T-helper 2 cell treated with Interferon-gamma antibody and Interleukin-4, amounts not matched to agents 5 μg/mL and 100 μg/mL, for 36 hours (primary cell): ENCODE data around the gene MAGEA3.
"Not testable (repeated sequence)": the region's sequence is repeated elsewhere in the genome, so short reads cannot be mapped to it uniquely, and the experiment has no call there.

ENCODE experiments used
- DNase-seq: peaks from one replicate; pipeline ENCODE4 v3.0.0; 2021; ENCODE audit warnings: low spot score
- H3K27ac Mint-ChIP-seq: one replicate; pipeline ENCODE4 v1.8.0; 2021; ENCODE audit warnings: mild to moderate bottlenecking, mixed read lengths
- H3K27me3 Mint-ChIP-seq: one replicate; pipeline ENCODE4 v1.8.0; 2021; ENCODE audit warnings: low read depth, mixed read lengths
- H3K36me3 Mint-ChIP-seq: one replicate; pipeline ENCODE4 v1.8.0; 2021; ENCODE audit warnings: low read depth, mixed read lengths
- H3K4me1 Mint-ChIP-seq: one replicate; pipeline ENCODE4 v1.8.0; 2021; ENCODE audit warnings: low read depth, mixed read lengths
- H3K4me3 Mint-ChIP-seq: one replicate; pipeline ENCODE4 v1.8.0; 2022; ENCODE audit warnings: mild to moderate bottlenecking, moderate library complexity, mixed read lengths
- H3K9me3 Mint-ChIP-seq: one replicate; pipeline ENCODE4 v1.8.0; 2021; ENCODE audit warnings: mixed read lengths

MAGEA3 gene

DNA sequence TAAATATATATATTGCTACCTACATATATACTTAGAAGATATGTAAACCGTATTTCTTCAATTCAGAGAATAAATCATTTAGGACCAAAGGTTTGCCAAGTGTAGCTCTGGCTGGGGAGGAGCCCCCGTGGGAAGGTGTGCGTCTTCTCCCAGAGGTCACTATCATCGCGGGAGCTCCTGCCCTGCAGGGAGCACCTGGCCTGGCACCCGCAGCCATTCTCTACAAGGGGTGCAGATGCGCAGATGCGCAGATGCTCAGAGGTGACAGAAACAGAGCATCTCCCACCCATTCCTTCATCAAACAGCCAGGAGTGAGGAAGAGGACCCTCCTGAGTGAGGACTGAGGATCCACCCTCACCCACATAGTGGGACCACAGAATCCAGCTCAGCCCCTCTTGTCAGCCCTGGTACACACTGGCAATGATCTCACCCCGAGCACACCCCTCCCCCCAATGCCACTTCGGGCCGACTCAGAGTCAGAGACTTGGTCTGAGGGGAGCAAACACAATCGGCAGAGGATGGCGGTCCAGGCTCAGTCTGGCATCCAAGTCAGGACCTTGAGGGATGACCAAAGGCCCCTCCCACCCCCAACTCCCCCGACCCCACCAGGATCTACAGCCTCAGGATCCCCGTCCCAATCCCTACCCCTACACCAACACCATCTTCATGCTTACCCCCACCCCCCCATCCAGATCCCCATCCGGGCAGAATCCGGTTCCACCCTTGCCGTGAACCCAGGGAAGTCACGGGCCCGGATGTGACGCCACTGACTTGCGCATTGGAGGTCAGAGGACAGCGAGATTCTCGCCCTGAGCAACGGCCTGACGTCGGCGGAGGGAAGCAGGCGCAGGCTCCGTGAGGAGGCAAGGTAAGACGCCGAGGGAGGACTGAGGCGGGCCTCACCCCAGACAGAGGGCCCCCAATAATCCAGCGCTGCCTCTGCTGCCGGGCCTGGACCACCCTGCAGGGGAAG, 15.5 kb downstream of the MAGEA3 start, which contains the start of gene MAGEA2B:
MAGEA2B (plus strand) TSS at position 814 of the 973 bp plus-strand sequence. CDS start 2,479 bp downstream, outside the sequence.
- not testable (repeated sequence) for H3K27me3 Mint-ChIP-seq, H3K4me1 Mint-ChIP-seq, H3K36me3 Mint-ChIP-seq, H3K9me3 Mint-ChIP-seq, DNase-seq, H3K27ac Mint-ChIP-seq, H3K4me3 Mint-ChIP-seq

- H3K4me3 Mint-ChIP-seq, result no peak overlapping the region
- no peaks in the 10 kb centered on the region for H3K27me3 Mint-ChIP-seq
- H3K27ac Mint-ChIP-seq, result no peak overlapping the region
- H3K4me1 Mint-ChIP-seq, result no peaks in the 10 kb centered on the region
- no peaks in the 10 kb centered on the region for H3K9me3 Mint-ChIP-seq
- no peaks in the 10 kb centered on the region for H3K36me3 Mint-ChIP-seq
- no peak for DNase-seq
These were observed 26.8 kb downstream of the MAGEA3 start for GRCh38 chrX:152725409-152725808.

DNA sequence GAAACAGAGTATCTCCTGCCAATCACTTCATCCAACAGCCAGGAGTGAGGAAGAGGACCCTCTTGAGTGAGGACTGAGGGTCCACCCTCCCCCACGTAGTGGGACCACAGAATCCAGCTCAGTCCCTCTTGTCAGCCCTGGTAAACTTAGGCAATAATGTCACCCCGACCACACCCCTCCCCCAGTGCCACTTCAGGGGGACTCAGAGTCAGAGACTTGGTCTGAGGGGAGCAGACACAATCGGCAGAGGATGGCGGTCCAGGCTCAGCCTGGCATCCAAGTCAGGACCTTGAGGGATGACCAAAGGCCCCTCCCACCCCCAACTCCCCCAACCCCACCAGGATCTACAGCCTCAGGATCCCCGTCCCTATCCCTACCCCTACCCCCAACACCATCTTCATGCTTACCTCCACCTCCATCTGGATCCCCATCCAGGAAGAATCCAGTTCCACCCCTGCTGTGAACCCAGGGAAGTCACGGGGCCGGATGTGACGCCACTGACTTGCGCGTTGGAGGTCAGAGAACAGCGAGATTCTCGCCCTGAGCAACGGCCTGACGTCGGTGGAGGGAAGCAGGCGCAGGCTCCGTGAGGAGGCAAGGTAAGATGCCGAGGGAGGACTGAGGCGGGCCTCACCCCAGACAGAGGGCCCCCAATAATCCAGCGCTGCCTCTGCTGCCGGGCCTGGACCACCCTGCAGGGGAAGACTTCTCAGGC, 34.8 kb downstream of the MAGEA3 start, which contains the start of the genes CSAG1 and MAGEA12:
CSAG1 (minus strand) TSS at position 461 of the 715 bp plus-strand sequence. CDS start 1,261 bp downstream, outside the sequence.
MAGEA12 (plus strand) TSS at position 497 of the 715 bp plus-strand sequence. CDS start 2,405 bp downstream, outside the sequence.
- H3K4me3 Mint-ChIP-seq, result no peak within 1 kb of the TSS
- DNase-seq, result no peak
- H3K9me3 Mint-ChIP-seq, result no peaks in the 10 kb centered on the region
- no peaks in the 10 kb centered on the region for H3K27me3 Mint-ChIP-seq
- no peaks in the 10 kb centered on the region for H3K36me3 Mint-ChIP-seq
- H3K27ac Mint-ChIP-seq, result no peak within 1 kb of the TSS
- no peaks in the 10 kb centered on the region for H3K4me1 Mint-ChIP-seq

DNA sequence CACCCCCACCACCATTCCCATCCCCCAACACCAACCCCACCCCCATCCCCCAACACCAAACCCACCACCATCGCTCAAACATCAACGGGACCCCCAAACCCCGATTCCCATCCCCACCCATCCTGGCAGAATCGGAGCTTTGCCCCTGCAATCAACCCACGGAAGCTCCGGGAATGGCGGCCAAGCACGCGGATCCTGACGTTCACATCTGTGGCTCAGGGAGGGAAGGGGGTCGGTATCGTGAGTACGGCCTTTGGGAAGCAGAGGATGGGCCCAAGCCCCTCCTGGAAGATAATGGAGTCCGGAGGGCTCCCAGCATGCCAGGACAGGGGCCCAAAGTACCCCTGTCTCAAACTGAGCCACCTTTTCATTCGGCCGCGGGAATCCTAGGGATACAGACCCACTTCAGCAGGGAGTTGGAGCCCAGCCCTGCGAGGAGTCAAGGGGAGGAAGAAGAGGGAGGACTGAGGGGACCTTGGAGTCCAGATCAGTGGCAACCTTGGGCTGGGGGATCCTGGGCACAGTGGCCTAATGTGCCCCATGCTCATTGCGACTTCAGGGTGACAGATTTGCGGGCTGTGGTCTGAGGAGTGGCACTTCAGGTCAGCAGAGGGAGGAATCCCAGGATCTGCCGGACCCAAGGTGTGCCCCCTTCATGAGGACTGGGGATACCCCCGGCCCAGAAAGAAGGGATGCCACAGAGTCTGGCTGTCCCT, 35.7 kb downstream of the MAGEA3 start:
- not testable (repeated sequence) for DNase-seq, H3K27ac Mint-ChIP-seq, H3K9me3 Mint-ChIP-seq, H3K27me3 Mint-ChIP-seq, H3K4me1 Mint-ChIP-seq, H3K36me3 Mint-ChIP-seq, H3K4me3 Mint-ChIP-seq

DNA sequence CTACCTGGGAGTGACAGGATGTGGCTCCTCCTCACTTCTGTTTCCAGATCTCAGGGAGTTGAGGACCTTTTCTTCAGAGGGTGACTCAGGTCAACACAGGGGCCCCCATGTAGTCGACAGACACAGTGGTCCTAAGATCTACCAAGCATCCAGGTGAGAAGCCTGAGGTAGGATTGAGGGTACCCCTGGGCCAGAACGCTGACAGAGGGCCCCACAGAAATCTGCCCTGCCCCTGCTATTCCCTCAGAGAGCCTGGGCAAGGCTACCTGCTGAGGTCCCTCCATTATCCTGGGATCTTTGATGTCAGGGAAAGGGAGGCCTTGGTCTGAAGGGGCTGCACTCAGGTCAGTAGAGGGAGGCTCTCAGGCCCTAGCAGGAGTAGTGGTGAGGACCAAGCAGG, 36.5 kb downstream of the MAGEA3 start:
- Mint-ChIP-seq H3K27me3 (no peaks in the 10 kb centered on the region), H3K4me1 (no peaks in the 10 kb centered on the region), H3K4me3 (no peak overlapping the region), H3K36me3 (no peaks in the 10 kb centered on the region), H3K27ac (no peak overlapping the region), H3K9me3 (no peaks in the 10 kb centered on the region)
- no peak for DNase-seq

GRCh38 chrX:152735860-152736511, 37.4 kb downstream of the MAGEA3 start:
- no peak overlapping the region for H3K27ac Mint-ChIP-seq

DNA sequence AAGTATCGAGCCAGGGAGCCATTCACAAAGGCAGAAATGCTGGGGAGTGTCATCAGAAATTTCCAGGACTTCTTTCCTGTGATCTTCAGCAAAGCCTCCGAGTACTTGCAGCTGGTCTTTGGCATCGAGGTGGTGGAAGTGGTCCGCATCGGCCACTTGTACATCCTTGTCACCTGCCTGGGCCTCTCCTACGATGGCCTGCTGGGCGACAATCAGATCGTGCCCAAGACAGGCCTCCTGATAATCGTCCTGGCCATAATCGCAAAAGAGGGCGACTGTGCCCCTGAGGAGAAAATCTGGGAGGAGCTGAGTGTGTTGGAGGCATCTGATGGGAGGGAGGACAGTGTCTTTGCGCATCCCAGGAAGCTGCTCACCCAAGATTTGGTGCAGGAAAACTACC, 37.9 kb downstream of the MAGEA3 start:
- DNase-seq, H3K36me3 Mint-ChIP-seq, H3K9me3 Mint-ChIP-seq, H3K4me1 Mint-ChIP-seq, H3K27ac Mint-ChIP-seq, H3K27me3 Mint-ChIP-seq, H3K4me3 Mint-ChIP-seq: not testable (repeated sequence)

More at GRCh38 chrX:152735860-152736511, 37.4 kb downstream of the MAGEA3 start:
- H3K4me1 Mint-ChIP-seq, result no peaks in the 10 kb centered on the region
- H3K9me3 Mint-ChIP-seq, result no peaks in the 10 kb centered on the region
- no peaks in the 10 kb centered on the region for H3K36me3 Mint-ChIP-seq
- no peaks in the 10 kb centered on the region for H3K27me3 Mint-ChIP-seq
- H3K4me3 Mint-ChIP-seq, result no peak overlapping the region
- no peak for DNase-seq

- H3K27me3 Mint-ChIP-seq, result no peaks in the 10 kb centered on the region
- H3K27ac Mint-ChIP-seq, result no peak overlapping the region
- no peak overlapping the region for H3K4me3 Mint-ChIP-seq
- no peaks in the 10 kb centered on the region for H3K4me1 Mint-ChIP-seq
- no peaks in the 10 kb centered on the region for H3K9me3 Mint-ChIP-seq
- H3K36me3 Mint-ChIP-seq, result no peaks in the 10 kb centered on the region
- DNase-seq, result no peak
These were observed 40.0 kb downstream of the MAGEA3 start for GRCh38 chrX:152738560-152738959.
